ENCODE measurements around the gene ZFYVE19.

ZFYVE19 gene

GRCh38 chr15:40821195-40821594, 14.3 kb downstream of the ZFYVE19 start:
- no peak for DNase-seq

GRCh38 chr15:40823572-40824343, 16.9 kb downstream of the ZFYVE19 start:
- DNase-seq: no peak

GRCh38 chr15:40825661-40826422, 19.0 kb downstream of the ZFYVE19 start:
- DNase-seq: no peak

- no peak for DNase-seq
Measured at GRCh38 chr15:40826423-40827075, 19.7 kb downstream of the ZFYVE19 start.

- no peak for DNase-seq
Measured at GRCh38 chr15:40828447-40829036, 21.7 kb downstream of the ZFYVE19 start, which contains the start of gene PPP1R14D. PPP1R14D (minus strand) TSS chr15:40828708; CDS start chr15:40828641, 67 bp downstream.

GRCh38 chr15:40829115-40829514, 22.2 kb downstream of the ZFYVE19 start:
- no peak for DNase-seq

GRCh38 chr15:40830884-40831283, 24.0 kb downstream of the ZFYVE19 start:
- no peak for DNase-seq

- DNase-seq: no peak
Measured at GRCh38 chr15:40831861-40832260, 25.0 kb downstream of the ZFYVE19 start.

GRCh38 chr15:40832903-40833302, 26.0 kb downstream of the ZFYVE19 start:
- DNase-seq: no peak

GRCh38 chr15:40836020-40836419, 29.1 kb downstream of the ZFYVE19 start:
- DNase-seq: no peak

- DNase-seq: no peak
Measured at GRCh38 chr15:40838756-40839155, 31.9 kb downstream of the ZFYVE19 start.

- DNase-seq: no peak
Measured at GRCh38 chr15:40841741-40842140, 34.9 kb downstream of the ZFYVE19 start.

GRCh38 chr15:40843261-40843884, 36.5 kb downstream of the ZFYVE19 start:
- DNase-seq: no peak

GRCh38 chr15:40843885-40844695, 37.2 kb downstream of the ZFYVE19 start, which contains the start of gene SPINT1:
SPINT1 (plus strand) TSS chr15:40844048; CDS start chr15:40844555, 507 bp downstream.
- DNase-seq: peak; percentile 78

- peak; percentile 50 for DNase-seq
Measured at GRCh38 chr15:40844696-40845030, 37.8 kb downstream of the ZFYVE19 start.

- no peak for DNase-seq
Measured at GRCh38 chr15:40845036-40845435, 38.1 kb downstream of the ZFYVE19 start.

GRCh38 chr15:40845511-40846284, 38.8 kb downstream of the ZFYVE19 start:
- no peak for DNase-seq

- DNase-seq: no peak
Measured at GRCh38 chr15:40846841-40847222, 39.9 kb downstream of the ZFYVE19 start.

- no peak for DNase-seq
Measured at GRCh38 chr15:40847223-40847961, 40.5 kb downstream of the ZFYVE19 start.

GRCh38 chr15:40850576-40851112, 43.8 kb downstream of the ZFYVE19 start:
- DNase-seq: no peak
